ENCODE results near the gene TTC19. TPM values are rescaled to one million over a fixed set of nuclear protein-coding genes. Genes with fewer than 3 reads are reported as not detected.

Gene TTC19, protein sequence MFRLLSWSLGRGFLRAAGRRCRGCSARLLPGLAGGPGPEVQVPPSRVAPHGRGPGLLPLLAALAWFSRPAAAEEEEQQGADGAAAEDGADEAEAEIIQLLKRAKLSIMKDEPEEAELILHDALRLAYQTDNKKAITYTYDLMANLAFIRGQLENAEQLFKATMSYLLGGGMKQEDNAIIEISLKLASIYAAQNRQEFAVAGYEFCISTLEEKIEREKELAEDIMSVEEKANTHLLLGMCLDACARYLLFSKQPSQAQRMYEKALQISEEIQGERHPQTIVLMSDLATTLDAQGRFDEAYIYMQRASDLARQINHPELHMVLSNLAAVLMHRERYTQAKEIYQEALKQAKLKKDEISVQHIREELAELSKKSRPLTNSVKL
- total RNA-seq (ENCODE audit: unreplicated experiment), result 35.9 TPM
- long read RNA-seq, transcript TTC19-201 (10 exons, 3,002 nt), result major isoform, 11 of 14 reads
- long read RNA-seq, partial matches to known transcripts, result 0 of 14 reads
- long read RNA-seq, other reads (novel, unspliced or antisense), result 1 of 14 reads

DNA sequence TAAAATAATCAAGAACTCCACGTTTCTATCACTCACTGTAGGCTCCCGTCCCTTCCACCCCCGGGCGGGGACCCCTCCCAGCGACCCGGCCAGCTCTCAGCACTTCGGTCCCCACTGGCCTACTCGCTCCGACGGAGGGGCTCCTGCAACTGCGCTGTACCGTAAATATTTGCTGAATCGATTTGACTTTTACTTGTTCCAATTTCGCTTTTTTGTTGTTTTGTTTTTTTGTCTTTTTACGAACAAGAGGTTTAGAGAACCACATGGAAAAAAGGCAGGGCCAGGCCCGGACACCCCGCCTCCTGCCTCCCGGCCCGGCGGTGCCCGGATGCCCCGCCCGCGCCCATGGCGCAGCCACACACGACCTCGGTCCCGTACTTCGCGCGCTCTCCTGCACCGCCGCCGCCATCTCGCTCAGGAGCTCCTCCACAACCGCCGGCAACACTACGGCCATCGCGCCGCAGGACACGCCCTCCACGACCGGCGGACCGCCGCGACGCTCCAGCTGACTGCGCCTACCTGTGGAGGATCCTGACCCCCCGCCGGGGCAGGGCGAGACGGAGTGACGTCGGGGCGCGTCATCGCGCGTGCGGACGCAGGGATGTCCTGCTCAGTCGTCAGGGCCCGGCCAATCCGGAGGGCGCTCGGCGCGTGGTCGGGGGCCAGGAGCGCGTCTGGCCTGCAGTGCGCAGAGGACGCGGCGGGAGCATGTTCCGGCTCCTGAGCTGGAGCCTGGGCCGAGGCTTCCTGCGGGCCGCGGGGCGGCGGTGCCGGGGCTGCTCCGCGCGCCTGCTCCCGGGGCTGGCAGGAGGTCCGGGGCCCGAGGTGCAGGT, at the start of gene TTC19, which contains the start of gene ZSWIM7:
Gene TTC19, plus strand, starts transcription at position 684 of the 833 bp plus-strand sequence. Its CDS starts 25 bp downstream, at position 709.
Gene ZSWIM7, minus strand, starts transcription at position 564 of the 833 bp plus-strand sequence. Its CDS starts 110 bp downstream, at position 454.
- peaks cover 9% of the 10 kb centered on the region for H3K9me3 Mint-ChIP-seq (ENCODE audit: unreplicated experiment)
- peak within 1 kb of the TSS; percentile 97 for H3K4me3 Mint-ChIP-seq (ENCODE audit: unreplicated experiment)
- H3K27ac Mint-ChIP-seq (ENCODE audit: unreplicated experiment), result peak within 1 kb of the TSS; percentile 90
- DNase-seq, result peak; percentile 98
- TF ChIP-seq, protein P1, sequence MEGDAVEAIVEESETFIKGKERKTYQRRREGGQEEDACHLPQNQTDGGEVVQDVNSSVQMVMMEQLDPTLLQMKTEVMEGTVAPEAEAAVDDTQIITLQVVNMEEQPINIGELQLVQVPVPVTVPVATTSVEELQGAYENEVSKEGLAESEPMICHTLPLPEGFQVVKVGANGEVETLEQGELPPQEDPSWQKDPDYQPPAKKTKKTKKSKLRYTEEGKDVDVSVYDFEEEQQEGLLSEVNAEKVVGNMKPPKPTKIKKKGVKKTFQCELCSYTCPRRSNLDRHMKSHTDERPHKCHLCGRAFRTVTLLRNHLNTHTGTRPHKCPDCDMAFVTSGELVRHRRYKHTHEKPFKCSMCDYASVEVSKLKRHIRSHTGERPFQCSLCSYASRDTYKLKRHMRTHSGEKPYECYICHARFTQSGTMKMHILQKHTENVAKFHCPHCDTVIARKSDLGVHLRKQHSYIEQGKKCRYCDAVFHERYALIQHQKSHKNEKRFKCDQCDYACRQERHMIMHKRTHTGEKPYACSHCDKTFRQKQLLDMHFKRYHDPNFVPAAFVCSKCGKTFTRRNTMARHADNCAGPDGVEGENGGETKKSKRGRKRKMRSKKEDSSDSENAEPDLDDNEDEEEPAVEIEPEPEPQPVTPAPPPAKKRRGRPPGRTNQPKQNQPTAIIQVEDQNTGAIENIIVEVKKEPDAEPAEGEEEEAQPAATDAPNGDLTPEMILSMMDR (IDR thresholded peaks at IDR 0.05; ENCODE audit: partially characterized antibody, unreplicated experiment), result no peak
- peaks cover 11% of the 10 kb centered on the region for H3K4me1 Mint-ChIP-seq (ENCODE audit: low read depth, unreplicated experiment)
- H3K36me3 Mint-ChIP-seq (ENCODE audit: unreplicated experiment), result peaks cover 11% of the 10 kb centered on the region
- H3K27me3 Mint-ChIP-seq (ENCODE audit: unreplicated experiment), result peaks cover 6% of the 10 kb centered on the region

DNA sequence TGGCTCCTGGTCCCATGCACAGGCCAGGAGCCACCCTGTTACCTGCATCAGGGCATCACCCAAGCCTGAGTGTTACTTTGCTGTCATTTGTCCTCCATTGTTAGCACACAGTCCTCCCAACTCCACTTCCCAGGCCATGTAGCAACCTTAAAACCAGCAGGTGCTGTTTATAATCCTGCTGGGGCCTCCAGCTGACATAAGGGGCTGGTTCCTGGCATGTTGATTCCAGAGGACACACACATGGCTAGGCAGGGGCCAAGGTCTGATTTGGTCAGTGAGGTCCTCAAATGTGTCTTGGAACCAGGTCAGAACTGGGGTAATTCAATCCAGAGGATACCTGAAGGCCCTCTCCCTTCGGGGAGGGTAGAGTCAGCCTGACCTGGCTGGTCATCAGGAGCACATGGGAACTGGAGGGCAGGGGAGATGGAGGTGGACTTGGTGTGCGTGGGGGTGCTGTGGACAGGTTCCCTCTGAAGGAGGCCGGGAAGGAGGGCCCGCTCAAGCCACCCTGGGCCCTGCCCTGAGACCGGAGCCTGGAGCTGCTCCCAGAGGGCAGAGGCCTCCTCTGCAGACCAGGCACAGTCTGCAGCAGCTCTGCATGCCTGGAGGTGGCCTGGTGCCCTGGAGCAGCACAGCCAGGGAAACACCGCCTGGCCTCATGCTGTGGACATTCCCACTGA, 48.1 kb upstream of the TTC19 start:
- peaks cover 22% of the 10 kb centered on the region for H3K27me3 Mint-ChIP-seq (ENCODE audit: unreplicated experiment)
- DNase-seq, result no peak
- H3K4me1 Mint-ChIP-seq (ENCODE audit: low read depth, unreplicated experiment), result peaks cover 12% of the 10 kb centered on the region
- TF ChIP-seq, protein P1 (IDR thresholded peaks at IDR 0.05; ENCODE audit: partially characterized antibody, unreplicated experiment), result no peak
- H3K9me3 Mint-ChIP-seq (ENCODE audit: unreplicated experiment), result peaks cover 11% of the 10 kb centered on the region
- no peak overlapping the region for H3K4me3 Mint-ChIP-seq (ENCODE audit: unreplicated experiment)
- no peak overlapping the region for H3K27ac Mint-ChIP-seq (ENCODE audit: unreplicated experiment)
- peaks cover 5% of the 10 kb centered on the region for H3K36me3 Mint-ChIP-seq (ENCODE audit: unreplicated experiment)

DNA sequence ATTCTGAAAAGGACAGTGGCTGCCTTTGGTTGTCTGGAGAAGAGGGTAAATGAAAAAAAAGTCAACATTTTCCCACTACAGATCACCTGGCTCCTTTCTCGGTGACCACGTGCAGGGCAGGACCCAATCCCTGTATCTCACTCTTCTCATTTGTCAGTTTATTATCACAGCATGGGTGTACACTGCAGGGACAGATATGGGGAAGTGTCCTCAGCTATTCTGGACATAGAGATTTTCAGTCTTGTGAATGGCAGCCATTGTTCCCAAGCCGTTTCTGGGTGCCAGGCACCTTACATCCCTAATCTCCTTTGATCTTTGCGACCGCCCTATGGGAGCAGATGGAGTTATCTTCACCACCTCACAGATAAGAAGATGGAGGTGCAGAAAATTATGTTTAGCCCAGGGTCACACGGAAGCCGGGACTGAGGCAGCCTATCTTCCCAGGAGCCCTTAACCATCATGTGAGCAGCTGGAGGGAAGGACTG, 47.5 kb upstream of the TTC19 start:
- Mint-ChIP-seq H3K9me3 (ENCODE audit: unreplicated experiment) (peaks cover 11% of the 10 kb centered on the region), H3K27me3 (ENCODE audit: unreplicated experiment) (peaks cover 18% of the 10 kb centered on the region), H3K27ac (ENCODE audit: unreplicated experiment) (no peak overlapping the region), H3K36me3 (ENCODE audit: unreplicated experiment) (peaks cover 5% of the 10 kb centered on the region), H3K4me1 (ENCODE audit: low read depth, unreplicated experiment) (peaks cover 15% of the 10 kb centered on the region), H3K4me3 (ENCODE audit: unreplicated experiment) (no peak overlapping the region)
- DNase-seq, result no peak
- TF ChIP-seq, protein P1 (IDR thresholded peaks at IDR 0.05; ENCODE audit: partially characterized antibody, unreplicated experiment), result no peak

DNA sequence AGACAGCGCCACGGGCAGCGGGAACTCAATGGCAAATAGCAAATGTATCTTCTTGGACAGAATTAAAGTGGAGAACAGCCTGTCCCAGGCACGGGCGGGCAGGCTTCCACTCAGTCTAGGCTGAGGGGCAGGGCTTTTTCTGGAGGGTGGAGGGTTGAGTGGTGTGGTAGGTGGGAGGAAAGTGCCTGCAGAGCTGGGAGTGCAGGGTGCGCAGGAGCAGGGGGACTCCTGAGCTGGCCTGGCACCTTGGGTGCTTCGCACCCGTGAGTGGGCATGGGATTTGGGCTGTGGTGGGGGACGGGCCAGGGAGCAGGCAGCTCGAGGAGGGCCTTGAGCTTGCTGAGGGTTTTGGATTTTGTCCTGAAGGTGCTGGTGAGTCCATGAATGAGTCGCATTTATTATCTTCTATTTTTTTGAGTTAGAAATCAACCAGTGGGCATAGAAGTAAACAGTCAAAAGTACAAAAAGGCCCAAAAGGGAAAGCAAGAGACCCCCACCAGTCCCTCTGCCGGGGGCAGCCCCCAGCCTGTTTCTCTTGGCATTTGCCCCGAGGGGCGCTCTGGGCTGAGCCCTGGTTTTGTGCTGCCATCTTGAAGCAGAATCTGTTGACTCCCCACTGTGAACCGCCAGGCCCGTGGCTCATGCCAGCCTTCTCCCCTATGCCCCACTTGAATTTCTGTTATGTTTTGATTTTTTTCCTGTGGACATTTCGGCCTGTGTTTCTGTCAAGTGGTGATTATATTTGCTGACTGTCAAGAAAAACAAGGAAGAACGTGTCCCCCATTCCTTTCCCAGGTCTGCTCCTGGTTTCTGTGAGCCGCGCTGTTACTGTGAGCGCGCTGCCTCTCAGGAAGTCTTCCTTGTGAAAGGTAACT, 46.5 kb upstream of the TTC19 start:
- Mint-ChIP-seq H3K27ac (ENCODE audit: unreplicated experiment) (no peak overlapping the region), H3K4me3 (ENCODE audit: unreplicated experiment) (no peak overlapping the region), H3K4me1 (ENCODE audit: low read depth, unreplicated experiment) (peaks cover 19% of the 10 kb centered on the region), H3K27me3 (ENCODE audit: unreplicated experiment) (peaks cover 20% of the 10 kb centered on the region), H3K36me3 (ENCODE audit: unreplicated experiment) (peaks cover 5% of the 10 kb centered on the region), H3K9me3 (ENCODE audit: unreplicated experiment) (peaks cover 18% of the 10 kb centered on the region)
- TF ChIP-seq, protein P1 (IDR thresholded peaks at IDR 0.05; ENCODE audit: partially characterized antibody, unreplicated experiment), result no peak
- no peak for DNase-seq

All from glutamatergic neuron (in vitro differentiated cells).